SK-N-SH (cell line): ENCODE measurements around the gene ALAS1. TPM values are rescaled to one million over a fixed set of nuclear protein-coding genes. Genes with fewer than 3 reads are reported as not detected.

Source experiments
- CHD2 ChIP-seq: fragments of 150-350 bp; IDR thresholded peaks from 2 replicates; pipeline ENCODE4 v1.6.1; 2018; ENCODE audit warnings: low read length; ENCODE audit not compliant: partially characterized antibody
- ELF1 ChIP-seq: IDR thresholded peaks from 2 replicates; pipeline ENCODE4 v1.4.0; 2012
- EP300 ChIP-seq, 2 experiments: IDR thresholded peaks; 2 replicates each; pipeline versions ENCODE4 v1.4.0 to v1.6.1; 2012; ENCODE audit warnings: borderline replicate concordance in 1 of 2, low read depth in 1 of 2, low read length in 1 of 2
- EZH2phosphoT487 ChIP-seq: fragments of 200-600 bp; sonication (generic); IDR thresholded peaks from 2 replicates; pipeline ENCODE4 v1.6.1; 2017; ENCODE audit warnings: low read depth, mixed run types, mild to moderate bottlenecking, antibody characterized with exemption, moderate library complexity, borderline replicate concordance
- FOSL2 ChIP-seq: IDR thresholded peaks from 2 replicates; pipeline ENCODE4 v1.4.0; 2012; ENCODE audit warnings: low read depth, mild to moderate bottlenecking, moderate library complexity, borderline replicate concordance
- GABPA ChIP-seq: IDR thresholded peaks from 2 replicates; pipeline ENCODE4 v1.4.0; 2012; ENCODE audit warnings: low read depth, mild to moderate bottlenecking
- IRF3 ChIP-seq: fragments of 150-350 bp; IDR thresholded peaks from 2 replicates; pipeline ENCODE4 v1.6.1; 2016; ENCODE audit warnings: mild to moderate bottlenecking, low read depth, low read length
- MEF2A ChIP-seq: IDR thresholded peaks from 2 replicates; pipeline ENCODE4 v1.4.0; 2012; ENCODE audit warnings: low read depth, borderline replicate concordance
- NRF1 ChIP-seq: IDR thresholded peaks from 2 replicates; pipeline ENCODE4 v1.6.1; 2012; ENCODE audit warnings: low read depth, mild to moderate bottlenecking, low read length
- PBX3 ChIP-seq: IDR thresholded peaks from 2 replicates; pipeline ENCODE4; 2012
- RAD21 ChIP-seq: IDR thresholded peaks from 2 replicates; pipeline ENCODE4 v1.6.1; 2012; ENCODE audit warnings: mild to moderate bottlenecking, low read length
- RCOR1 ChIP-seq: fragments of 150-350 bp; IDR thresholded peaks from 2 replicates; pipeline ENCODE4 v1.6.1; 2017; ENCODE audit warnings: antibody characterized with exemption, low read length
- REST ChIP-seq: IDR thresholded peaks from 2 replicates; pipeline ENCODE4 v1.6.1; 2012; ENCODE audit warnings: mild to moderate bottlenecking, low read depth, low read length, moderate library complexity
- RFX5 ChIP-seq: IDR thresholded peaks from 2 replicates; pipeline ENCODE4 v1.6.1; 2012; ENCODE audit warnings: mild to moderate bottlenecking, improper control_type of control experiment, low read length
- TAF1 ChIP-seq: IDR thresholded peaks from 2 replicates; pipeline ENCODE4 v1.6.1; 2012; ENCODE audit warnings: low read depth, mild to moderate bottlenecking, low read length, moderate library complexity, borderline replicate concordance
- TCF12 ChIP-seq: IDR thresholded peaks from 2 replicates; pipeline ENCODE4 v1.4.0; 2012
- USF2 ChIP-seq: fragments of 150-350 bp; IDR thresholded peaks from 2 replicates; pipeline ENCODE4 v1.6.1; 2017; ENCODE audit warnings: antibody characterized with exemption, low read length, low read depth, borderline replicate concordance
- YY1 ChIP-seq: IDR thresholded peaks from 2 replicates; pipeline ENCODE4 v1.4.0; 2012; ENCODE audit warnings: low read depth, mild to moderate bottlenecking
- polyA plus RNA-seq, 3 experiments: library from polyadenylated mRNA; depleted of rRNA; stranded (reverse); fragments of >200 nt; gene quantifications; 2 replicates each; pipeline ENCODE4 v1.2.3, GENCODE V29; 2012
- TF ChIP-seq, protein P1 (sequence below): fragments of 200-600 bp; sonication (generic); IDR thresholded peaks from 2 replicates; pipeline ENCODE4 v1.6.1; 2017; ENCODE audit warnings: antibody characterized with exemption, mild to moderate bottlenecking, moderate library complexity

Gene ALAS1
- polyA plus RNA-seq, 1 of the 3 experiments (the other 2 are of a cell fraction) = 47.9 TPM

GRCh38 chr3:52154135-52155094 lies 43.5 kb upstream of the ALAS1 start, which contains the start of gene POC1A (continued):
- TF ChIP-seq RCOR1 = no peak
- TF ChIP-seq TAF1 = peak; percentile 43
- TF ChIP-seq, protein P1, sequence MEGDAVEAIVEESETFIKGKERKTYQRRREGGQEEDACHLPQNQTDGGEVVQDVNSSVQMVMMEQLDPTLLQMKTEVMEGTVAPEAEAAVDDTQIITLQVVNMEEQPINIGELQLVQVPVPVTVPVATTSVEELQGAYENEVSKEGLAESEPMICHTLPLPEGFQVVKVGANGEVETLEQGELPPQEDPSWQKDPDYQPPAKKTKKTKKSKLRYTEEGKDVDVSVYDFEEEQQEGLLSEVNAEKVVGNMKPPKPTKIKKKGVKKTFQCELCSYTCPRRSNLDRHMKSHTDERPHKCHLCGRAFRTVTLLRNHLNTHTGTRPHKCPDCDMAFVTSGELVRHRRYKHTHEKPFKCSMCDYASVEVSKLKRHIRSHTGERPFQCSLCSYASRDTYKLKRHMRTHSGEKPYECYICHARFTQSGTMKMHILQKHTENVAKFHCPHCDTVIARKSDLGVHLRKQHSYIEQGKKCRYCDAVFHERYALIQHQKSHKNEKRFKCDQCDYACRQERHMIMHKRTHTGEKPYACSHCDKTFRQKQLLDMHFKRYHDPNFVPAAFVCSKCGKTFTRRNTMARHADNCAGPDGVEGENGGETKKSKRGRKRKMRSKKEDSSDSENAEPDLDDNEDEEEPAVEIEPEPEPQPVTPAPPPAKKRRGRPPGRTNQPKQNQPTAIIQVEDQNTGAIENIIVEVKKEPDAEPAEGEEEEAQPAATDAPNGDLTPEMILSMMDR = no peak
- no peak for TF ChIP-seq RFX5
- no peak for TF ChIP-seq PBX3
- TF ChIP-seq FOSL2 = no peak
- peak; percentile 35; the same call in 1 of the 2 replicates for TF ChIP-seq REST
- peak; percentile 29 for TF ChIP-seq CHD2
- TF ChIP-seq EP300 (IDR thresholded peaks at IDR 0.05; ENCODE audit: borderline replicate concordance in 1 of 2, low read depth in 1 of 2, low read length in 1 of 2) = no peak
- TF ChIP-seq NRF1 = peak; percentile 72
- TF ChIP-seq RAD21 = no peak
- no peak for TF ChIP-seq MEF2A
- peak; percentile 66 for TF ChIP-seq USF2
- TF ChIP-seq GABPA = peak; percentile 60; the same call in 1 of the 2 replicates
- TF ChIP-seq ELF1 = peak; percentile 91
- TF ChIP-seq IRF3 = no peak
- no peak for TF ChIP-seq EZH2phosphoT487
- peak; percentile 73 for TF ChIP-seq YY1
- TF ChIP-seq TCF12 = peak; percentile 18; the same call in 1 of the 2 replicates
